Measurements from ENCODE around the gene SND1.

SND1 gene

DNA sequence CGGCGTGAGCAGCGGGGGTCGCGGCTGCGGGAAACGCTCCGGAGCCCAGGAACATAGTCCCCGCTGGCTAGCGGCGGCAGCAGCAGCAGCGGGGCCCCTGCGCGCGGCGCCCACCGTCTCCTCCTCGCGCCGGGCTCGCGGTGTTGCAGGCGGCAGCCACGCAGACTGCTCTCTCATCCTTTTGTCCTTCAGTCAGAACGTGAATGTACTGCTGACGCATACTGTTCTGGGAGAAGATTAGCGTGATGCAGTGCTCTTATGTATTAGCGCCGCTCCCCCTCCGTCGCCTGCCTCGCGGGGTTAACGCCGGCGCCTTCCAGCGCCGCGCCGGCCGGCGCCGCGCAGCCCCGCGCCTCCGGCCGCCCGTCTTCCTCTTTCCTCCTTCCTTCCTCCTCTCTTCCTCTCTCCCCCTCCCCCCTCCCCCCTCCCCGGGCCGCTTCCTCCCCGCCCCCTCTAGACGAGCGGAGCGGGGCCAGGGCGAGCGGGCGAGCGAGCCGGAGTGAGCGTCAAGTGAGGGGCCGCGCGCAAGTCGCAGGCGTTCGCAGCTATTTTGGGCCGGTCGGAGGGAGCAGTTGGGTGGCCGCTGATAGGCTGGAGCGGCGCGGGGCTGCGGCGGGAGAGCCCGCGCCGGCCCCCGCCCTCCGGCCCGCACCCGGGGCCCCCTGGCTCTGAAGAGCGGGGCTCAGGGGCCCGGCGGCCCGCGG is 380.1 kb downstream of the SND1 start:
- DNase-seq (ENCODE audit: low read depth in 2 of 2, low spot score in 1 of 2): peak in 1 of 2 donors; percentile 15

DNA sequence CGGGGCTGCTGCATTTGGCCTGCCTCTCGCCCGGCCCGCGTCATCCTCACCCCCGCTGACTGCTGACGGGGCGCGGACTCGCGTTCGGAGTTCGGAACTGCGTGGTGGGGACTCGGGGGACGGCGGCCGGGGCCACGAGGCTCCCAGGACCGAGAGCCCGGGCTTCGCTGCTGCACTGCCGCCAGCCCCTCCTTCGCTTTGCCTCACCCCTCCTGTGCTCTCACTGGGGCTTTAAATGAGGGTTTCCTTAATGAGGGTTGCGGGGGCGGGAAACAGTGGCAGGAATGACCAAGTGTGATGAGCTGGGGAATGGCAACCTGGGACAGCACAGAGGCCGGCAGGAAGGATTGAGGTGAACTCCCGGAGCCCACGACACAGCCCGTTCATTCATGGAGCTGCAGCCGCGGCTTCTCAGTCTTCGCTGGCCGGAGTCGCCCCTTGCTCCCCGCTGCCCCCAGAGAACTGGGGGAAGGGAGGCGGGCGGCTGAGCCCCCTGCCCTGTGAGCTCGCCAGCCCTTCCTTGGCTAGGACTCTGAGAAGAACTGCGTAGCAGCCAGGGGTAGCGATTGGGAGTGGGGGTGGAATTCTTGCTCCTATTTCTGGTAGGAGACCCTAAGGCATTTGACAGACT is 380.7 kb downstream of the SND1 start:
- no peak for DNase-seq (ENCODE audit: low read depth in 2 of 2, low spot score in 1 of 2)

DNA sequence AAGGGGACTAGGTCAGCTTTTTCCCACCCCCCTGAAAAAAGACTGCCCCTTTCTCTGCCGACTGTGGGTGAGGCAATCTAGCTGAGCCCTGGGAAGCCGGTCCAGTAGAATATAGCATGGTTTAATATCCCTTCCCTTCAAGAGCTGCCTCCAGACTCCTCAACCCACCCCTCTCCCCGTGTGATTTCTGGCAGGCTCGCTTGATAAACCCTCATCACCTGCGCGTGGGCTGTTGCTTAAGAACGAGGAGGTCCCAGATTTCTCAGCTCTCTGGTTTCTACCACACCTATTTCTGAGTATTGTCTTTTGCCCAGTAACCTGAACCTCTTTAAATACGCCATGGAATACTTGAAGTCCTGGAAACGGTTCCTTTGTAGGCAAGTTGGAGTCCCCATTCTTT is 381.3 kb downstream of the SND1 start:
- no peak for DNase-seq (ENCODE audit: low read depth in 2 of 2, low spot score in 1 of 2)

DNA sequence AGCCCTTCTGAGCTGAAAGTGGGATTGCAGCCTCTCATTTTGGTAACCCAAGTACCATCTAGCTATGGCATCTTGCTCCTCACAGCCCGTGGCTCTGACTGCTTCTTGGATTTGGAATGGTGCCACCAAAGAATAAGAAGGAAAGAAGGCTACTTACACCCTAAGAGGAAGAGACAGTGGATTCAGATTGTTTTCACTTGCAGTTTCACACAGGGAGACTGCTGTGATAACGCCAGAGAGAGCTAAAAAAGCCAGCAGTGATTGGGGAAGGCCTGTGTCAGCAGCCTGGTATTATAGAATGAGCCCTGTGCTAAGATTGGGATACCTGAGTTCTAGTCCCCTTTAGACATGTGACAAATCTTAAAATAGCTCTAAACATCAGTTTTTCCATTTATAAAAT is 382.8 kb downstream of the SND1 start:
- DNase-seq (ENCODE audit: low read depth in 2 of 2, low spot score in 1 of 2): no peak

DNA sequence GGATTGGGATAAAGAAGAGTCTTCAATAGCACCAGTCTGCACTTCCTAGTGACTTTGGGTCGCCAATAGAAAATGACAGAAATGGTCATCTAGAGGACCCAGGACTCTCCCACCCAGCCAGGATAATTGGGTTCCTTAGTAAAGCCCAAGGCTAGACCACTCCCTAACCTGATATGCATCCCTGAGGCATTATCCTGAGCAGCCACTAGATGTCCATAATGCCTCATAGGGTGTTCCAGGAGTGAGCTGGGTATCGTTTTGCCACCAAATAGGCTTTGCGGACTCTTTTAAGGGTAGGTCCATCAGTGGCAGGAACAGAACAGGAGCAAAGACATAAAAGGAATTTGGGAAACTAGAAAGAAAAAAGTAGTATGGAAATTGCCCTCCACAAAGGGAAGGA is 383.7 kb downstream of the SND1 start:
- no peak for DNase-seq (ENCODE audit: low read depth in 2 of 2, low spot score in 1 of 2)

DNA sequence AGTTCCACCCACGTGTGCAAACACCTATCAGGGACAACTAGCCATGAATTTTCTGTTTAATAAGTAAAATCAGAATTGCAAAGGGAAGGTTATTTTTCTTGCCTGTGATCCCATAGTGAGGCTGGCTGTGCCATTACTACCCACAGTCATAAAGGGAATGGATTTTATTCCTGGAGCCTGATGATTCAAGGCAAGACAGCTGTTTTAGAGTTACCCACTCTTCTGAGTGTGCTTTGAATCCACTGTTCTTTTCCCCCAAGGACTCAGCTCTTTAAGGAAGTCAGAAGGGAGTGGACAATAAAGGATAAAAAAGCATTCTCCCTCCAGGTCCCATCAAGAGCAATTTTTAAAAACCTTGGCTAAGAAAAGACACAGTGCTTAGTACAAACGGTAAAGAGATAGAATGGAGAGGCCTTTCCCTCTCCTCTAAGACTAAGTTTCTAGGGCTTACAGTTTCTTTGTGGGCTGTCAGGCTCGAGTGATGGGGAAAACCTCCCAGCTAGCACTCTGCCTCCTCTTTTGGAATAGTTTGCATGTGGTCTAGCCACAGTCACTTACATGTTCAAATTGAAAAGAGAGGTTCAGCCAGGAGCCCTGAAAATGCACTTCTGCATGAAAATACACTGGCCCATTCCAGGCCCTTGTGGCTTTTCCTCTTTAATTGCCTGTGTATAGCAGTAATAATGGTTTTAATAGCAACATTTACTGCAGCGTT is 384.4 kb downstream of the SND1 start:
- DNase-seq (ENCODE audit: low read depth in 2 of 2, low spot score in 1 of 2): no peak

DNA sequence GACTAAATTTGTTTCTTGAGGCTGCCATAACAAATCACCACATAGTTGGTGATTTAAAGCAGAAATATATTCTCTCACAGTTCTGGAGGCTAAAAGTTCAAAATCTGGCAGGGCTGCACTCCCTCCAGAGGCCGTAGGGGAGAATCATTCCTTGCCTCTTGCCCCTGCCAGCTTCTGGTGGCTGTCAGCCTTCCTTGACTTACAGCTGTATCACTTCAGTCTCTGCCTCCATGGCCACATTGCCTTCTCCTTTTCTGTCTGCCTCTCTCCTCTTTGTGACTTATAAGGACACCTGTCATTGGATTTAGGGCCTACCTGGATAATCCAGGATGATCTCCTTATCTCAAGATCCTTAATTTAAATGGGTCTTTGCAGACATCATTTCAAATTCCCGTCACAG is 385.1 kb downstream of the SND1 start:
- no peak for DNase-seq (ENCODE audit: low read depth in 2 of 2, low spot score in 1 of 2)

DNA sequence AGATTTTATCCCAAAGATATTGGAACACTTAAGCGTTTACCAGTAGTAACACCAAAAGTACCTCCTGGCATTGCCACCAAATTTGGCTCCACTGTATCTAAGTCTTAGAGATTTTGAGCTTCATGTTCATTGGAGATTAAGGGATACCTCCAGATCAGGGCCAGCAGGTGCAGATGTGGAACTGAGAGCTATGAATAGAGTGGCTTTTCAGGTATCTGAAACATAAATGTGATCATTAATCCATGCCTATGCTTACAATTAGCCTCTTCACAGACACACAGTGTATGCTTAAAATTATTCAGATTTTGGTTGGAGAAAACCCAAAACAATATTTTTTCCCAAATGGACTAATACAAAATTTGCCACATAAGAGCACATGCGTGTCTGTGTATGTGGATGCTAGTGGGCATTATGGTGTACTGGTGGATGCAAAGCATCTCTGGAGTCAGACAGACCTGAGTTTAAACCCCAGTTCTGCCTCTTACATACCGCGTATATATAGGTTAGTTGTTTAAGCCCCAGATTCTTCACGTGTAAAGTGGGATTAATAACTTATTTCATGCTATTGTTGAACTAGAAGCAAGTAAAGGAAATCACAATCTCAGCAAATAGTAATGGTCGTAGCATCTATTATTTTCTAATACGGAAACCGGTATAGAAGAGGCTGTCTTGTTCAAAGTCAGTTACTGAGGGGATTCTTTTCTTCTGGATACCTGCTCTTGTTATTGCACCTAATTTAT is 386.1 kb downstream of the SND1 start:
- DNase-seq (ENCODE audit: low read depth in 2 of 2, low spot score in 1 of 2): no peak

DNA sequence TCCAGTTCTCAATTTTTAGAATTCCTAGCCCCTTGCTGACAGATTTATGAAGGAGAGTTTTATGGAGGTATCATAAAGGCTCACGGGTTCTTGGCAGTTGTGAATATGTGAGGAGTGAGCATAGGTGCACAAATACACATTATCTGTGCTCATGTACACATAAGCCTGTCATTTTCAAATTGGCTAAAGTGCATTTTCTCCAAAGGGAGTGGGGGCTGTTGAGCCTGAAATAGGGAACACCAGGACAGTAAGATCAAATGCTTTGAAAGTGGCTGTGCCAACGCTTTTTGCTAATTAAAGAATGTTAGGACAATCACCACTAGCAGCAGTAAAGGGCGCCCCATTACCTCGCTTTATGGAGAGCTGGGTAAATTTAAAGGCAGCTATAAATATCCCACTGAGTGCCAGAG is 387.6 kb downstream of the SND1 start:
- no peak for DNase-seq (ENCODE audit: low read depth in 2 of 2, low spot score in 1 of 2)

DNA sequence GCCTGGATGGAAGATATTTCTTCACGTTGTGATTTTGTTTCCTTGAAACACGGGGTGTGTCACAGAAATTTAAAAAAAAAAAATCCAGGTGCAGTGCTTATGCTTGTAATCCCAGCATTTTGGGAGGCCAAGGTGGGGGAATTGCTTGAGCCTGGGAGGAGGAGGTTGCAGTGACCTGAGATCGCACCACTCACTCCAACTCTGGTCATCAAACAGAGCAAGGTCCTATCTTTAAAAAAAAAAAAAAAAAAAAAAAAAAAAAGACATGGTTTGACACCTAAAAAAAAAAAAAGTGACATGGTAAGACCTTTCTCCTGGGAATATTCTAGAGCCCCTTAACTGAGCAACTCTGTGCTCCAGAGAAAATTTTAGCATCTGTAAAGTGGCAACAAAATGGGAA is 388.2 kb downstream of the SND1 start:
- DNase-seq (ENCODE audit: low read depth in 2 of 2, low spot score in 1 of 2): no peak

DNA sequence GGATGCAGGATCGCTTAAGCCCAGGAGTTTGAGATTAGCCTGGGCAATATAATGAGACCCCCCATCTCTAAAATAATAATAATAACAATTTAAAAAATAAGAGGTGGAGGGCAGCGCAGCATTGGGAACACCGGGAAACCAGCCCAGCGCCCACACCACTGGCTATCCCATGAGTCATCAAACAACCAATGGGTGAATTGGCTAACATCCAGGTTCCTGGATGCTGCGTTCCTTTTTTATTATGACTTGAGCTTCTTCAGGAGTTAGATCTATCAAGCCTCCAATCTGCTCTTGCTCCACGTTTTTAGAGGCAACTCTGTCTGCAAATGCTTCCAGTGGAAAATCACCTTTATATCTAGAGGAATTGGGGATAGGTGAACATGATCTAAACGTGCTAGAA is 389.2 kb downstream of the SND1 start:
- no peak for DNase-seq (ENCODE audit: low read depth in 2 of 2, low spot score in 1 of 2)

DNA sequence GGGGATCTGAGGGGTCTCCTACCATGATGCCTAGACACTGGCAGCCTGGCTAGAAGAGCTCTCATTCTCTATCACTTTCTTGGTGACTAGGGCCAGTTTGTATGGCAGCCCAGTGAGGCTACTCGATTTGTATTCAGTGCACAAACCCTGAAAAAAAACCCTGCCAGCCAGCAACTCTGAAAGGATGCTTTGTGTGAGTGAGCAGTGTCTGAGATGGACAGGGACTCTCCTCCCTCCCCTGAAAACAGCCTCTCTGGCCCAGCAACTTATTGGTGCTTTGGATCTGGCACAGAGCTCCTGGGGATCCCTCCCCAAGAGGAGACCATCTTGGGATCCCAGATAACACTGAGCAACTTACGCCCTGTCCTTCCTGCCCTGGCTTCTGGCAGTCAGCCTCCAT is 390.0 kb downstream of the SND1 start:
- DNase-seq (ENCODE audit: low read depth in 2 of 2, low spot score in 1 of 2): no peak

DNA sequence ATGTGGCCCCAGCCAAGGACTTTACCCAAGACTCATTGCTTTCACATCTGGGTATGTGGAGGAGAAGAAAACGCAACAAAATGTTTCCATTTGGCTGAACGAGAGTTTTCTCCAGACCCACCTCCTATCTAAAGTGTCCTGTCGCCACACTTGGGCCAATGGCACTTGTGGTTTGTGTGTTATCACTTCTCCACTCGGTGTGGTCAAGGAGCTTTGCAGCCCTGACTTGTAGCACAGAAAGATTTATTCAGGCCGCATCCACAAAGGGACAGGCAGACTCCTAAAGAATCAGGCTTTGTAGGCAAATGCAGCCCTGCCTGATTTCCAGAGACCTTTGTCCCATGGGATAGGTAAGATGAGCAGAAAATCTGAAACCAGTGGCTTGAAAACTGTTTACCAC is 392.1 kb downstream of the SND1 start:
- DNase-seq (ENCODE audit: low read depth in 2 of 2, low spot score in 1 of 2): no peak

DNA sequence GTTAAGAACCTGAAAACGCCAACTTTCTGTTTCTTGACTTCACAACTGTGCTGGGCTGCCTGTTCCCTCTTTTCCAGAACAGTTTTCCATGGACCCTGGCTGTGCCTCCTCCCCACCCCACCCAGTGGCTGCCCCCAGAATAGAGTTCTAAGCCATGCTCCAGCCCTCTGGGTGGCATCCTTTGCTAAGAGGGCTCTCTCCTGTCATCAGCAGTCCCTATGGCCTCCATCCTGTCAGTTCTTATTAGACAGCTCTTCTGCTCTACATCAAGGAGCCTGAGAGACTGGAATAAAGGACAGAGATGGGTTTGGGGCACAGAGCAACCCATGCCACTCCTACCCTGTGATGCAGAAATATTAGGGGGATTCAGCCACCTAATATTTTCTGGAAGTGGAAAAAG is 393.2 kb downstream of the SND1 start:
- no peak for DNase-seq (ENCODE audit: low read depth in 2 of 2, low spot score in 1 of 2)

DNA sequence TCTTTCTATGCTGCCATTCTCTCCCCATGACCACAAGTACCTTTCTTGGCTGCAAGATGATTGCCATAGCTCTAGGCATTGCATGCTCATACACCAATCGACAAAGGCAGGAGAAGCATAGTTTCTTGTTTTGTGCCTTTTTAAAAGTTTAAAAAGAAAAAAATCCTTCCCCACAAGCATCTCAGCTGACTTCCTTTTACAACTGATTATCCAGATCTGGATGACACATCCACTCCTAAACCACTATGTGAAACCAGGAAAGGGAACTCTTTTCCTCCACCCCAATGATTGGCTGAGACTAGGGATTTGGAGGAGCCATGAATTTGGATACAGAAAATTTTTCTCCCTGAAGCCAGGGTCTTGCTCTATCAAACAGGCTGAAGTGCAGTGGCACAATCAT is 393.8 kb downstream of the SND1 start:
- DNase-seq (ENCODE audit: low read depth in 2 of 2, low spot score in 1 of 2): no peak

DNA sequence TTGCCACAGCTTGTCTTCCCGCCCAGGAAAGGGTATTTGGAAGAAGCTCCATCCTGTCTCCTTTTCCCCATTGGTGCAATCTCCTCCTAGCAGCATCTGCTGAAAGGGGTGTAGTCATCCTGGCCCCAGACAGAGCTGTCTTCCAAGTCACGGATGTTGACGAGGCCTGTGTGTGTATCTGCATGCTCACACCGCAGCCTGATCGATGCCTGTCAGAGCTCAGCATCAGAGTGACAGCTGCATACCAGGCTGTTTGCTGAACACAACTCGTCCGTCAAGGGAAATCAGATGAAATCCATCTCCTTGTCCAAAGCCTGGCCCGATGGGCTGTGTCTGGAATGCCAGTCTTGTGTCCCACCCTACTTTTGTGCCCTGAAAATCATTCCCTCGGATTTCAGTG is 400.4 kb downstream of the SND1 start:
- DNase-seq (ENCODE audit: low read depth in 2 of 2, low spot score in 1 of 2): no peak

DNA sequence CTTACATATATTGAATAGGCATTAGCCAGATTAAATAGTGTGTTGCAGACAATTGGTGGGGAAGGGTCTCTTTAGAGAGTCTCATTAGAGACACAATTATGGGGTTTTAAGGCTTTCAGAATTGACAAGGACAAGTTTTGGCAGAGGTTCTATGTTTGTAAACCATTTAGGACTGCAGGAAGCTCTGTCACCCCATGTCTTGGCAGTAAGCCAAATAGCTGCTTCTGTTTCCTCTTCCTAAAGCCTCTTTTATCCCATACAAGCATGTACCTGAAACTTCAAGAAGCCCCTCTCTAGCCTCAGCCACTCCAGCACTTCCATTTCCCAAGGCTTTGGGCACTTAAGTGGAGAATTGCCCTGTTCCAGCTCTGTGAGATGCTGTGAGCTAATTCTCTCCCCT is 401.0 kb downstream of the SND1 start:
- no peak for DNase-seq (ENCODE audit: low read depth in 2 of 2, low spot score in 1 of 2)

DNA sequence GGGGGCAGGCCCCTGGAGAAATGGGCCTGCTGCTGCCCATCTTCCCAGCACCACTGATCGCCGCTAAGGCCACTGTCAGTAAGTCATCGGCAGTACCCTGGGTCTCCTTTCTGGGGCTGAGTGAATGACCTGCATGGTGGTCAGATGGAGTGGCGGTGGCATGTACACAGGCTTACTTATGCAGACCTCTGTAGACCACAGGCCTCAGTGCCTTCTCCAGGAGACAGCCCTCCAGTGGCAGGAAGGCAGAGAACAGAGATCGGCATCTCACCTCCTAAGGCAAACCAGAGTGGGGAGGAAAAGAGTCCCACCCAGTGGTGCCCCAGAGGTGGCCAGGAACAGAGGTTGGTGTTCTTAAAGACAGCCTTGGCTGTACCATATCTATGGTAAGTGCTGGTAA is 402.0 kb downstream of the SND1 start:
- DNase-seq (ENCODE audit: low read depth in 2 of 2, low spot score in 1 of 2): no peak

DNA sequence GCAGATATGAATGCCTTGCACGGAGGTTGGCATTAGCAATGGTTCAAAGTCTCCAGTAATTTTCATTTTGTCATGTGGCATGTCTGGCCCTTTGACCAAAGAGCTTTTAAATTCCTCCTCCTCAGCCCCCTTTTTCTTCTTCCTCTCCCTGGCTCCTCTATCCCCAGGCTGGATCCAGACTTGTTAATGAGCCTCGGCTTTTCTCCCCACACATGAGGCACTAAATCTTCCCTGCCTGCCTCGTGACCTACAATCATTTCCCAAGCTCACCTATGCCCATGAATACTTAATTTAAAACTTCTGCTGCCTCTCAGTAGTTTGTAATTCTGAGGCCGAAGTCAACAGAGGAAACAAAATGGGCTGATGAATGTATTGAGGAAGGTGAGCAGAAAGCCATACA is 402.5 kb downstream of the SND1 start:
- DNase-seq (ENCODE audit: low read depth in 2 of 2, low spot score in 1 of 2): no peak

DNA sequence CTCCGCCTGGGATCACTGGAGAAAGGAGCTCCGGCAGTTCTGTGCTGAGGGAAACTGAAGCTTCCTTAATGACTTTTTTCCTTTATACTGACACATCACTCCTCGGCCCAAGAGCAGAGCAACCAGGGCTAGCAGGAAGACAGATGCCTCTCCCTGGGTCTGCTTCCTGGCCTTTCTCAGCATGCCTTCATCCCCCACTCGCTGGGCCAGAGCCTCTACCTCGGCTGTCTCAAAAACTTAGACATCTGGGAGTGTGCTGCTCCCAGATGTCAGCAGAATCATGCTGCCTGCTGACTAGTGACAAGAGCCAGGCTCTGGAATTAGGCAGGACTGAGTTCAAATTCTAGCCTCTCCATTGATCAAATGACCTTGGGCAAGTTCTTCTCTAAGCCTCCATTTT is 403.6 kb downstream of the SND1 start:
- DNase-seq (ENCODE audit: low read depth in 2 of 2, low spot score in 1 of 2): no peak

DNA sequence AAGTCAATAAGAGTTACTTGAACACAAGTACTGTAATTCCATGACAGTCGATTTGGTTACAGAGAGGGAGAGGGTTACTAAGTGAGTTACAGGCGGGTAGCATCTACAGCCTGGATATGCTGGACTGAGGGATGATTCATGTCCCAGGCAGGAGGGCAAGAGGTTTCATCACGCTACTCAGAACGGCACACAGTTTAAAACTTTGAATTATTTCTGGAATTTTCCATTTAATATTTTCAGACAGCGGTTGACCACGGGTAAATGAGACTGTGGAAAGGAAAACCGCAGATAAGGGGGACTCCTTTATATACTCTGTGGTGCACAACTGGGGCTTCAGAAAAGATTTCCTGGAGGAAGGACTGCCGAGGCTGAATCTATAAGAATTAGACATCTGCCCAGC is 404.9 kb downstream of the SND1 start:
- no peak for DNase-seq (ENCODE audit: low read depth in 2 of 2, low spot score in 1 of 2)

DNA sequence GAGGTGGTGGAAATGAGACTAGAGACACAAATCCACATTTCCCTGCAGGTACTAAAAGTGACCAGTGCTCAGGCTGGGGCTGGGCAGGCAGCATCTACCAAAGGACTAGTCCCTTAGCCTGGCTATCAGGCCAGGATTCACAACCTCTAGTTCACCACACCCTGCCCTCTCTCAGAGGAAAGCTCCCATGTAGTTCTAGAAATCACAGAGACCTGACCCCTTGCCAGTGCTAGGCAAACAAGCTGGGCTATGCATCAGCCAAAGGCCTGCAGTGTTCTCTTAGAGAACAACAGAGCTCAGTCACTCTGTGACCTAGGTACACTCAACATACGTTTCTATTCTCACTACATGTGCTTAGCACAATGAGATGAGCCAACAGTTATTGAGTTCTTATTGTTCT is 405.9 kb downstream of the SND1 start:
- DNase-seq (ENCODE audit: low read depth in 2 of 2, low spot score in 1 of 2): no peak

Measured in stimulated activated CD8-positive, alpha-beta memory T cell treated with anti-CD3 and anti-CD28 coated beads, Interleukin-4, amount 100 ng/mL, for 4 hours (primary cell).